ENCODE data around the gene KRTAP10-8.
"Not testable (repeated sequence)": the region's sequence is repeated elsewhere in the genome, so short reads cannot be mapped to it uniquely, and the experiment has no call there.

KRTAP10-8 gene

GRCh38 chr21:44647222-44647552, 35.3 kb downstream of the KRTAP10-8 start:
- no peak for DNase-seq

- DNase-seq: no peak
Observed at GRCh38 chr21:44648557-44649311, 36.9 kb downstream of the KRTAP10-8 start.

- no peak for DNase-seq
Observed at GRCh38 chr21:44649521-44650100, 37.7 kb downstream of the KRTAP10-8 start.

GRCh38 chr21:44650265-44650972, 38.5 kb downstream of the KRTAP10-8 start:
- no peak for DNase-seq

- no peak for DNase-seq
Observed at GRCh38 chr21:44650973-44651675, 39.2 kb downstream of the KRTAP10-8 start.

GRCh38 chr21:44653123-44653522, 41.2 kb downstream of the KRTAP10-8 start:
- DNase-seq: no peak

- DNase-seq: no peak
Observed at GRCh38 chr21:44653656-44654575, 42.0 kb downstream of the KRTAP10-8 start.

- no peak for DNase-seq
Observed at GRCh38 chr21:44654576-44655175, 42.8 kb downstream of the KRTAP10-8 start, which contains the start of gene KRTAP12-4. Gene KRTAP12-4, minus strand, starts transcription at chr21:44654659. Its CDS starts 45 bp downstream, at chr21:44654614.

- no peak for DNase-seq
Observed at GRCh38 chr21:44656868-44657267, 45.0 kb downstream of the KRTAP10-8 start.

GRCh38 chr21:44657635-44658540, 46.0 kb downstream of the KRTAP10-8 start, which contains the start of gene KRTAP12-3:
Gene KRTAP12-3, plus strand, starts transcription at chr21:44657932. Its CDS starts 48 bp downstream, at chr21:44657980.
- DNase-seq: no peak

GRCh38 chr21:44658541-44658910, 46.6 kb downstream of the KRTAP10-8 start:
- DNase-seq: no peak

- DNase-seq: no peak
Observed at GRCh38 chr21:44658913-44659595, 47.2 kb downstream of the KRTAP10-8 start.

- DNase-seq: not testable (repeated sequence)
Observed at GRCh38 chr21:44661567-44661966, 49.7 kb downstream of the KRTAP10-8 start.
